ENCODE data around the gene ZNF557.
"Not testable (repeated sequence)": the region's sequence is repeated elsewhere in the genome, so short reads cannot be mapped to it uniquely, and the experiment has no call there.

ZNF557 gene

DNA sequence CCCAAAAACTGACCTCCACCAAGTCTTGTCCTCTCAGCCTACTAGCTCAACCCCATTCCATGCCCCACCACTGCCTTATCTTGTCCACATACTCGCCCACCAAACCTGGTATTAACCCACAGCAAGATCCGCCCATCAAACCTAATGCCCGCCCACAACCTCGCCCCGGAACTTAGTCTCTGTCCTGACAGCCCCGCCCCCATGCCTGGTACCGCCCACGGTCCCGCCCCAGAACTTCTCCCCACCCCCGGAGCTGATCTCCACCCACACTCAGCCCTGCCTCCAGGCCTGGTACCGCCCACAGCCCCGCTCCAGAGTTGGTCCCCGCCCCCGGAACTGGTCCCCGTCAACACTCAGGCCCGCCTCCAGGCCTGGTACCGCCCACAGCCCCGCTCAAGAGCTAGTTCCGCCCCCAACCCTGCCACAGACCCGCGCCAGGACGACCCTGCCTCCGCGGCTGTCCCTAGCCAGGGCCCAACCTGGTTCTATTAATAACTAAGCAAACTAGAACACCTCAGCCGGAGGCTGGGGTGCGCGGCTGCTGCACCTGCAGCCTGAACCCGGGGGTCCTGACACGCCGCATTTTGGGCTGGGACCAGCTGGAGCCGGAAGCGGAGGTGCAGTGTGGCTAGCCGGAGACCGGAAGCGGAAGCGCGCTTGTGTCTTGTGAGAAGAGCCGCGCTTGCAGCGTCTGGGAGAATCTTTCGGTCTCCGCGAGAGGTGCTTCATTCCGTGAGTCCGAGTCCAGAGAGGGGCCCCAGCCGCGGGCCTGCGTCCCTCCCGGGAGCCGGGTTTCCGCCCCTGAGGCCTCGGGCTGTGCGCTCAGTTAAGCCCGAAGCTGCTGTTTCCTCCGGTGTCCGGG, at the start of gene ZNF557:
Gene ZNF557 (plus strand): TSS at position 662 of the 862 bp plus-strand sequence. CDS start 5,372 bp downstream, outside the sequence.
- peak; percentile 97 for DNase-seq (ENCODE audit: low spot score)

DNA sequence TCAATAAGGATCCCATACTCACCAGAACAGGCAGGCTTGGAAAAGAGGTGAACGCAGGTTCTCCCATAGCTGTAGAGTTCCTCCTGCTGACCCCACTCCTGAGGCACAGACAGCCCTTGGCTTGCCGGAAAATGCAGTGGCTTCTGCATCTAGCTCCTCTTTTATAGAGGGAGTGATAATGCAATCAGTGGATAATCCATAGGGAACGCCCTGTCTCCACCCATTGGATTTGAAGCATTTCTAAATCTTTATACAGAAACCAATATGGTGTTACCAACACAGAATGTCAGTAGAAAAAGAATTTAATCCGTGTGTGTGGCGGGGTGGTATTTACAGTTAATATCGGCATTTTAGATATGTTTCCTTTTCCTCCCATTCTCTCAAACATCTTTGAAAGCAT, 48.2 kb upstream of the ZNF557 start, which contains the start of gene MBD3L2B:
Gene MBD3L2B (minus strand): TSS at position 101 of the 400 bp plus-strand sequence. CDS start 34 bp downstream, at position 67.
- not testable (repeated sequence) for DNase-seq (ENCODE audit: low spot score)

DNA sequence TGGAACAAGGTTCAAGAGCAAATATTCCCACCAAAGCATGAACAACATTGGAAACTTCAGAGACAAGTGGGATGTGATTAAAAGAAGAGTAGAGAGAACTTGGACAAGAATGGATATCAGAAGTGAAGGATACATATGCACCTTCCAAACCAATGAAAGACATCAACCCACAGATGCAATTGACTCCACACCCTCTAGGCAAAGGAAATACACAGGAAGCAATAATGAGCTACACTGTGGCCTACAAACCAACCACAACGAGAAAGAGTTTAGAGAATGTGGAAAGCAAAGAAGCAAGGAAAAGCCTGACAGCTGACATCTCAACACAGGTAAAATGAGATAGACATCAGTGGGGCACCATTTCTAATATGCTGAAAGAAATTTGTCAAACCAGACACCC, 40.7 kb upstream of the ZNF557 start:
- DNase-seq (ENCODE audit: low spot score): not testable (repeated sequence)

GRCh38 chr19:7030278-7030677, 39.2 kb upstream of the ZNF557 start, which contains the start of gene MBD3L5:
MBD3L5 (plus strand) TSS chr19:7030578; CDS start chr19:7030612, 34 bp downstream.
- not testable (repeated sequence) for DNase-seq (ENCODE audit: low spot score)

- DNase-seq (ENCODE audit: low spot score): not testable (repeated sequence)
Measured at GRCh38 chr19:7040079-7040478, 29.4 kb upstream of the ZNF557 start, which contains the start of gene MBD3L4. MBD3L4 (minus strand) TSS chr19:7040179; CDS start chr19:7040144, 35 bp downstream.

GRCh38 chr19:7041563-7041962, 27.9 kb upstream of the ZNF557 start:
- DNase-seq (ENCODE audit: low spot score): not testable (repeated sequence)

DNA sequence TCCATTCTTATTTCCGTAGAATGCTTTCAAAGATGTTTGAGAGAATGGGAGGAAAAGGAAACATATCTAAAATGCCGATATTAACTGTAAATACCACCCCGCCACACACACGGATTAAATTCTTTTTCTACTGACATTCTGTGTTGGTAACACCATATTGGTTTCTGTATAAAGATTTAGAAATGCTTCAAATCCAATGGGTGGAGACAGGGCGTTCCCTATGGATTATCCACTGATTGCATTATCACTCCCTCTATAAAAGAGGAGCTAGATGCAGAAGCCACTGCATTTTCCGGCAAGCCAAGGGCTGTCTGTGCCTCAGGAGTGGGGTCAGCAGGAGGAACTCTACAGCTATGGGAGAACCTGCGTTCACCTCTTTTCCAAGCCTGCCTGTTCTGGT, 20.5 kb upstream of the ZNF557 start, which contains the start of gene MBD3L2:
Gene MBD3L2 (plus strand): TSS at position 301 of the 400 bp plus-strand sequence. CDS start 53 bp downstream, at position 354.
- DNase-seq (ENCODE audit: low spot score): not testable (repeated sequence)

DNA sequence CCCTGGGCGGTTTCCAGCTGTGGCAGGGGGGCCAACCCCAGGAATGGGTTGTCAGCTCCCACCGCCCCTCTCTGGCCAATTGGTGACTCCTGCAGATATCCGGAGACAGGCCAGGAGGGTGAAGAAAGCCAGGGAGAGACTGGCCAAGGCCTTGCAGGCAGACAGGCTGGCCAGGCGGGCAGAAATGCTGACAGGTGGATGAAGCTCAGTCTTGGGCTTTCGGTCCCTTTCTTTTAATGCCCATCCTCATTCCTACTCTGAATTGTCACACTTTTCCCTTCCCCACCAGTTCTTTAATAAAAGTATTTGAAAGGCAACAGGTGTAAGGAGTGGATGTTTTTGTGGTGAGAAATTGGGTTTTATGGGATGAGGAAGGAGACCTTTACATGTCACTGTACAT, 18.1 kb upstream of the ZNF557 start:
- not testable (repeated sequence) for DNase-seq (ENCODE audit: low spot score)

- DNase-seq (ENCODE audit: low spot score): not testable (repeated sequence)
Measured at GRCh38 chr19:7052896-7053295, 16.6 kb upstream of the ZNF557 start.

- DNase-seq (ENCODE audit: low spot score): not testable (repeated sequence)
Measured at GRCh38 chr19:7054635-7055368, 14.7 kb upstream of the ZNF557 start.

DNA sequence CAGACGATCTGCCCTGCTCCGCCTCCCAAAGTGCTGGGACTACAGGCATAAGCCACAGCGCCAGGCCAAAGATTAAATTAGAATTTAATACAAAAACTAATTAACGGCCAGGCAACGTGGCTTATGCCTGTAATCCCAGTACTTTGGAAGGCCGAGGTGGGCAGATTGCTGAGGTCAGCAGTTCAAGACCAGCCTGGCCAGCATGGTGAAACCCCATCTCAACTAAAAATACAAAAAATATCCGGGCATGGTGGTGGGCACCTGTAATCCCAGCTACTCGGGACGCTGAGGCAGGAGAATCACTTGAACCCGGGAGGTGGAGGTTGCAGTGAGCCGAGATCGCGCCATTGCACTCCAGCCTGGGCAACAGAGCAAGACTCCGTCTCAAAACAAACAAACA, 13.8 kb upstream of the ZNF557 start:
- DNase-seq (ENCODE audit: low spot score): not testable (repeated sequence)

DNA sequence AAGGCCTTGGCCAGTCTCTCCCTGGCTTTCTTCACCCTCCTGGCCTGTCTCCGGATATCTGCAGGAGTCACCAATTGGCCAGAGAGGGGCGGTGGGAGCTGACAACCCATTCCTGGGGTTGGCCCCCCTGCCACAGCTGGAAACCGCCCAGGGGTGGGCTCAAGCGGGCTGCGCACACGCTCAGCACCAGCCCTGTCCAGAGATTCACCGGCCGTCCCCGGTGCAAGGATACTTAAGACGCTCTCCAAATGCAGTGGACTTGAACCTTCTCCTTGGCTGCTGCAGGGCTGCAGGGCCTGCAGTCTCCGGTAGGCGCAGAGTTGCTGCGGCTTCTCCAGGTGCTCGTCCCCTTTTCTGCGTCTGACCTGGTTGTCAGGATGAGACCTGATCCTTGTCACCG, 13.1 kb upstream of the ZNF557 start:
- DNase-seq (ENCODE audit: low spot score): not testable (repeated sequence)

DNA sequence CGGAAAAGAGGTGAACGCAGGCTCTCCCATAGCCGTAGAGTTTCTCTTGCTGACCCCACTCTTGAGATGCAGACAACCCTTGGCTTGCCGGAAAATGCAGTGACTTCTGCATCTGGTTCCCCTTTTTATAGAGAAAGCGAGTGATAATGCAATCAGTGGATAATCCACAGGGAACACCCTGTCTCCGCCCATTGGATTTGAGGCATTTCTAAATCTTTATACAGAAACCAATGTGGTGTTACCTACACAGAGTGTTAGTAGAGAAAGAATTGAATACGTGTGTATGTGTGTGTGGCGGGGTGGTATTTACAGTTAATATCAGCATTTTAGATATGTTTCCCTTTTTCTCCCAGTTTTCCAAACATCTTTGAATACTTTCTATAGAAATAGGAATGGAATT, 10.9 kb upstream of the ZNF557 start, which contains the start of gene MBD3L3:
Gene MBD3L3 (minus strand): TSS at position 101 of the 400 bp plus-strand sequence. CDS start 71 bp downstream, at position 30.
- not testable (repeated sequence) for DNase-seq (ENCODE audit: low spot score)

GRCh38 chr19:7059977-7060376, 9.5 kb upstream of the ZNF557 start:
- DNase-seq (ENCODE audit: low spot score): not testable (repeated sequence)

- no peak for DNase-seq (ENCODE audit: low spot score)
Measured at GRCh38 chr19:7063339-7063738, 6.2 kb upstream of the ZNF557 start.

DNA sequence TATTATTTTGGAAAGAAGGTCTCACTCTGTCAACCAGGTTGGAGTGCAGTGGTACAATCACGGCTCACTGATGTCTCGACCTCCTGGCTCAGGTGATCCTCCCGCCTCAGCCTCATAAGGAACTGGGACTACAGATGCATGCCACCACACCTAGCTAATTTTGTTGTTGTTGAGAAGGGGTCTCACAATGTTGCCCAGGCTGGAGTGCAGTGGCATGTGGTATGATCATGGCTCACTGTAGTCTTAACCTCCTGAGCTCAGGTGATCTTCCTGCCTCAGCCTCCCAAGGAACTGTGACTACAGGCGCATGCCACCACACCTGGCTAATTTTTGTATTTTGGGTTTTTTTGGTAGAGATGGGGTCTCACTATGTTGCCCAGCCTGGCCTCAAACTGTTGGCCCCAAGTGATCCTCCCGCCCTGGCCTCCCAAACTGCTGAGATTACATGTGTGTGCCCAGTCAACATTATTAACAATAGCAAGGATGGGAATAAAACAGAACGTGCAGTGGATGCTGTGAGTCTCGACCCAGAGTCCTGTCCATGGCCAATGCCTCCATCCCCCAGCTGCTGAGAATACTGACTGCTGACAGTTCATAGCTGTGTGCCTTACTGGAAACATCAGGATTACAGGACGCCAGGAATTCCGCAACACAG, 5.6 kb upstream of the ZNF557 start:
- DNase-seq (ENCODE audit: low spot score): no peak

DNA sequence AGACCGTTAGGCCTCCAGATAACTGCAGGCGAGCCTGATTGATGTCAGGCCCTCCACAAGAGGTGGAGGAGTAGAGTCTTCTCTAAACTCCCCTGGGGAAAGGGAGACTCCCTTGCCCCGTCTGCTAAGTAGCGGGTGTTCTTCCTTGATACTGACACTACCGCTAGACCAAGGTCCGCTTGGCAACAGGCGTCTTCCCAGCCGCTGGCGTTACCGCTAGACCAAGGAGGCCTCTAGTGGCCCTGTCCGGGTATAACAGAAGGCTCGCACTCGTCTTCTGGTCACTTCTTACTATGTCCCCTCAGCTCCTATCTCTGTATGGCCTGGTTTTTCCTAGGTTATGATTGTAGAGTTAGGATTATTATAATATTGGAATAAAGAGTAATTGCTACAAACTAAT, 2.4 kb upstream of the ZNF557 start:
- DNase-seq (ENCODE audit: low spot score): peak; percentile 46

GRCh38 chr19:7067716-7068115, 1.8 kb upstream of the ZNF557 start:
- DNase-seq (ENCODE audit: low spot score): no peak

- peak; percentile 19 for DNase-seq (ENCODE audit: low spot score)
Measured at GRCh38 chr19:7068599-7068998, 904 bp upstream of the ZNF557 start.

DNA sequence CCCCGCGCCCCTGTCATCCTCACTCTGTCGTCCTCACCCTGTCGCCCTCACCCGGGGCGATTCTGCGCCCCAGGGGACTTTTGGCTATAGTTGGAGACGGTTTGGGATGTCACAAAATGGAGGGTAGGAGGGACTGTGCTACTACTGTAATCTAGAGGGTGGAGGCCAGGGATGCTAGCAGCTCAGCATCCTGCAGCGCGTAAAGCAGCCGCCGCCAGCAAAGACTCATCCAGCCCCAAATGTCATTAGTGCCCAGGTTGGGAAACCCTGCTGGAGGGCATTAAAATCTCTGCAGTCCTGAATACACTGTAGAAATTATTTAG, 362 bp downstream of the ZNF557 start:
- DNase-seq (ENCODE audit: low spot score): no peak

DNA sequence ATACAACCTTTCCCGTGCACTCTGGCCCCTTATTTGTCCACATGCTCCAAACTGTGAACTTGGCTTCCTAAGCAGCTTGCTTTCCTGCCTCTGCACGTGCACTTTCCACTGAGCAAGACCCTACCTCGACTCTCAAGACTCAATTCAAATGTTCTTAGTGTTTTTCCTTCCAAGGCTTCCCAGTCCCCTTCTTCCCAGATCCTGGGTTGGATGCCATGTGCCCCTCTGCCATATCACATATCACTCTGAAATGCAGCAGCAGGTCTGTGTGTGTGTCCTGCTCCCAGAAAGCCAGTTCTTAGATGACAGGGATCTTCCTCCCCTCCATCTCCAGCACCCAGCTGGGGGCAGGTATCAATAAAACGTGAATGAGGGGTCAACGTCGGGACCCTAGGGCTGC, 3.0 kb downstream of the ZNF557 start:
- DNase-seq (ENCODE audit: low spot score): peak; percentile 15

Data from ecto neural progenitor cell (in vitro differentiated cells).